Smooth muscle cell (in vitro differentiated cells): ENCODE data around the gene SAV1. TPM values are rescaled to one million over a fixed set of nuclear protein-coding genes. Genes with fewer than 3 reads are reported as not detected.

Experiments
- DNase-seq: peaks from one replicate; lab custom pipeline; 2025; ENCODE audit not compliant: unreplicated experiment; lab: John Stamatoyannopoulos, UW
- H2AFZ ChIP-seq: fragments of 200-600 bp; sonication (generic); 2 replicates; pipeline ENCODE4 v1.6.0; 2016; ENCODE audit warnings: antibody characterized with exemption, low read depth, mild to moderate bottlenecking
- H3F3A ChIP-seq: fragments of 200-600 bp; sonication (generic); 2 replicates; pipeline ENCODE4 v1.6.0; 2017; ENCODE audit warnings: antibody characterized with exemption, low read depth
- H3K27ac ChIP-seq: fragments of 200-600 bp; sonication (generic); 2 replicates; pipeline ENCODE4 v1.5.1; 2016; ENCODE audit warnings: low read depth, mild to moderate bottlenecking
- H3K27me3 ChIP-seq: fragments of 200-600 bp; sonication (generic); 2 replicates; pipeline ENCODE4 v1.6.1; 2016; ENCODE audit warnings: low read depth, mild to moderate bottlenecking
- H3K36me3 ChIP-seq: fragments of 200-600 bp; sonication (generic); 2 replicates; pipeline ENCODE4 v1.5.1; 2016; ENCODE audit warnings: low read depth
- H3K4me1 ChIP-seq: fragments of 200-600 bp; sonication (generic); 2 replicates; pipeline ENCODE4 v1.5.1; 2016; ENCODE audit warnings: low read depth
- H3K4me2 ChIP-seq: fragments of 200-600 bp; sonication (generic); 2 replicates; pipeline ENCODE4 v1.6.0; 2016; ENCODE audit warnings: mild to moderate bottlenecking
- H3K4me3 ChIP-seq: fragments of 200-600 bp; sonication (generic); 2 replicates; pipeline ENCODE4 v1.5.1; 2016; ENCODE audit warnings: mild to moderate bottlenecking
- H3K79me2 ChIP-seq: fragments of 200-600 bp; sonication (generic); 2 replicates; pipeline ENCODE4 v1.6.0; 2016; ENCODE audit warnings: low read depth, mild to moderate bottlenecking
- H3K9ac ChIP-seq: fragments of 200-600 bp; sonication (generic); 2 replicates; pipeline ENCODE4 v1.6.0; 2016; ENCODE audit warnings: low read depth
- H3K9me3 ChIP-seq: fragments of 200-600 bp; sonication (generic); replicated peaks from 2 replicates; pipeline ENCODE4 v1.5.1; 2016; ENCODE audit warnings: low read depth
- H4K20me1 ChIP-seq: fragments of 200-600 bp; sonication (generic); 2 replicates; pipeline ENCODE4 v1.6.0; 2016; ENCODE audit warnings: low read depth
- CTCF ChIP-seq: fragments of 200-600 bp; sonication (generic); IDR thresholded peaks from 2 replicates; pipeline ENCODE4 v1.5.1; 2017; ENCODE audit warnings: borderline replicate concordance, mild to moderate bottlenecking, antibody characterized with exemption; ENCODE audit not compliant: insufficient read depth, poor library complexity, severe bottlenecking
- WGBS: methylation state at CpG from one replicate; pipeline ENCODE4 v1.1.7; 2016; ENCODE audit warnings: low lambda C conversion rate; 5-methylcytosine and 5-hydroxymethylcytosine counted together
- polyA plus RNA-seq: library from polyadenylated mRNA; unstranded; fragments of >200 nt; fragmentation: Nextera tagmentation; extraction: Ambion mirVana; gene quantifications from 2 replicates; pipeline ENCODE4 v1.2.1, GENCODE V29; 2016
- total RNA-seq: library from RNA; depleted of rRNA; stranded (reverse); fragments of >200 nt; gene quantifications from 2 replicates; pipeline ENCODE4 v1.2.3, GENCODE V29; 2014

The SAV1 gene
- total and polyA plus RNA-seq, 2 experiments from 2014 or later = 17.7 to 24.8 TPM

GRCh38 chr14:50670866-50671256, 2.8 kb upstream of the SAV1 start:
- H3K27me3 ChIP-seq = no peaks in the 10 kb centered on the region
- H3K79me2 ChIP-seq = peaks cover 15% of the 10 kb centered on the region
- H2AFZ ChIP-seq = no peak overlapping the region
- 88% methylated on average over 6 of the region's 6 CpGs for WGBS
- peaks cover 5% of the 10 kb centered on the region for H3F3A ChIP-seq
- H3K27ac ChIP-seq = no peak overlapping the region
- H3K9me3 ChIP-seq = no peaks in the 10 kb centered on the region
- H3K4me3 ChIP-seq = no peak overlapping the region
- no peak overlapping the region for H3K4me2 ChIP-seq
- DNase-seq = no peak
- peaks cover 18% of the 10 kb centered on the region for H3K4me1 ChIP-seq
- no peak for TF ChIP-seq CTCF
- peaks cover 13% of the 10 kb centered on the region for H4K20me1 ChIP-seq
- no peak overlapping the region for H3K9ac ChIP-seq
- H3K36me3 ChIP-seq = no peaks in the 10 kb centered on the region

DNA sequence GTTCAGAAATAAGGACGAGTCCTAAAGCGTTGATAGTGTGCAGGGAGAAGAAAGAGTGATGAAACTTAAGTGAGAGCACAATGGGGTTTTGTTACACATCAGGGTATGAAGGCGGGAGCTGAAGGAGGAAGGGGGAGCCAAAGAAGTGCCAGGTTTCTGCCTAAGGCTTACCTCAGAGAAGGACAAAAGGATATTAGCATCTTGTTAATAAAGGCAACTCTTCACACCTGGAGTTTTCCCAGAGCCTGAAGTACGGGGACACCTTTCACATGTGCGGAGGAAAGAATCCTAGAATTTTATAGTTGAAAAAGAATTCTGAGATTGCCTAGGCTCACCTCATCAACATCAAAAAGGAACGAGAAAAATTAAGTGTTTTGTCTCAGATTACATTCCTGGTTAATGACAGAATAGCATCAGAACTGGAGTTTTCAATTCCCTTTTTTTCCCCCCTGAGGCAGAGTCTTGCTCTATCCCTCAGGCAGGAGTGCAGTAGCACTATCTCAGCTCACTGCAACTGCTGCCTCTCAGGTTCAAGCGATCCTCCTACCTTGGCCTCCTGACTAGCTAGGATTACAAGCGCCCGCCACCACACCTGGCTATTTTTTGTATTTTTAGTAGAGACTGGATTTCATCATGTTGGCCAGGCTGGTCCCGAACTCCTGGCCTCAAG, 2.2 kb upstream of the SAV1 start:
- H3K4me3 ChIP-seq = no peak overlapping the region
- H4K20me1 ChIP-seq = peaks cover 19% of the 10 kb centered on the region
- H2AFZ ChIP-seq = peak overlapping the region; percentile 48
- TF ChIP-seq CTCF = no peak
- WGBS = 71% methylated on average over 10 of the region's 10 CpGs
- H3K4me2 ChIP-seq = no peak overlapping the region
- H3K27me3 ChIP-seq = no peaks in the 10 kb centered on the region
- H3K79me2 ChIP-seq = peaks cover 20% of the 10 kb centered on the region
- no peaks in the 10 kb centered on the region for H3K36me3 ChIP-seq
- no peak overlapping the region for H3K9ac ChIP-seq
- peaks cover 5% of the 10 kb centered on the region for H3F3A ChIP-seq
- no peaks in the 10 kb centered on the region for H3K9me3 ChIP-seq
- H3K27ac ChIP-seq = no peak overlapping the region
- H3K4me1 ChIP-seq = peaks cover 22% of the 10 kb centered on the region
- DNase-seq = no peak

DNA sequence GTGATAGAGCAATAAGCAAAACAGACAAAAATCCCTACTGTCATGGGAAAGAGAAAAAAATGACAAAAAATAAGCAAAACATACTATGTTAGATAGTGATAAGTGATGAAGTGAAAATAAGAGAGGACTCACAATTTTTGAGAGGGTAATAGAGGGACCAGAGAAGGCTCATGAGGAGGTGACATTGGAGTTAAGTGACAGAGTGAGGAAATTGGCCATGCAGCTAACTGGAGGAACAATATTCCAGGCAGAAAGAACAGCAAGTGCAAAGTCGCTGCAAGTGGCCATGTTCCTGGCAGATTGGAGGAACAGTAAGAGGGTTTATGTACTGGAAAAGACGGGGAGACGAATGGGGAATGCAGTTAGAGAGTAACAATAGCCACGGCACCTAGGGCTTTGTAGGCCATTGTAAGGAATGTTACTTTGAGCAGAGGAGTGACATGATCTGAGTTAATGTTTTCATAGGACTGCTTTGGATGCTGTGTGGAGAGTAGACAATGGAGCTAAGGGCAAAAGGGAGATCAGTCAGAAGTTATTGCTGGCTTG, 1.4 kb upstream of the SAV1 start:
- Histone ChIP-seq H3K79me2 (peaks cover 27% of the 10 kb centered on the region), H3K36me3 (no peaks in the 10 kb centered on the region), H4K20me1 (peaks cover 20% of the 10 kb centered on the region), H3K27me3 (no peaks in the 10 kb centered on the region), H3K4me1 (peaks cover 22% of the 10 kb centered on the region), H2AFZ (peak overlapping the region; percentile 48), H3K9ac (no peak overlapping the region), H3K27ac (no peak overlapping the region), H3F3A (peaks cover 5% of the 10 kb centered on the region), H3K4me3 (no peak overlapping the region), H3K9me3 (no peaks in the 10 kb centered on the region), H3K4me2 (no peak overlapping the region)
- no peak for DNase-seq
- TF ChIP-seq CTCF = no peak
- 68% methylated on average over 4 of the region's 4 CpGs for WGBS

DNA sequence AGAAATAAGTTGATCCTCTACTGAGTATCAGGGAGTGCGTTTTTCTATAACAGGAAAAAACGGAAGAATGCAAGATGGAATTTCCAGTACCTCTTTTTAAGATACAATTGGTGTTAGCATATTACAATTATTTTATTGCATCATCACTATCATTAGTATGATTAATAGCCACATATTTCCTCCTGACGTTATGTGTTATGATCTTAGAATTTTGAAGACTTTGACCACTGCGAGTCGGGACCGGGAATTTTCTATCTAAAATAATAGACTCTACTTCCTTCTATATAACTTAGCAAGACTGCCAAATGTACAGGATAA, 679 bp upstream of the SAV1 start:
- peak overlapping the region; percentile 78 for H3K27ac ChIP-seq

More for the DNA sequence above, 679 bp upstream of the SAV1 start:
- Histone ChIP-seq H3K36me3 (no peaks in the 10 kb centered on the region), H3K4me1 (peaks cover 22% of the 10 kb centered on the region), H3K79me2 (peaks cover 34% of the 10 kb centered on the region), H3K27me3 (no peaks in the 10 kb centered on the region), H3K4me3 (peak overlapping the region; percentile 95), H3K9me3 (no peaks in the 10 kb centered on the region), H3K4me2 (peak overlapping the region; percentile 89), H4K20me1 (peaks cover 20% of the 10 kb centered on the region), H2AFZ (peak overlapping the region; percentile 92), H3F3A (peaks cover 5% of the 10 kb centered on the region), H3K9ac (no peak overlapping the region)
- no peak for DNase-seq
- 47% methylated on average over 6 of the region's 6 CpGs for WGBS
- no peak for TF ChIP-seq CTCF
